ENCODE results near the gene BCL2A1.
"Not testable (repeated sequence)": the region's sequence is repeated elsewhere in the genome, so short reads cannot be mapped to it uniquely, and the experiment has no call there.

The BCL2A1 gene

DNA sequence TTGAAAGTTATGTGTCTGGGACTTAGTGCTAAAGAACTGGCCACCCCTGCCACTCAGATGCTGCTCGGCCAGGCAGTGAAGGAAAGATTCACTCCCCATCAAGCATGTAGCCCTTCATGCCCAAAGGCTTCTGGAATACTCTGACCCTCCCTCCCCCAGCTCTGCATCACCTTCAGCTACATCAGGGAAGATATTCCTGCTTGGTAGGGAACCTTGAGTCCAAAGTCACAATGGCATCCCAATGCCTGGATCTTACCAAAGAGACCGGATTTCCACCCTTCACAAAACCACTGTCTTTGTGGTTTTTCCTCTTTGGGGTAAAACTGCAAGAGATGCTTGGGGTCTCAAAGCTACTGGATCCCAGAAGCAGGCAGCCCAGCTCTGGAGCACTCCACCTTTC lies 18.2 kb upstream of the BCL2A1 start:
- DNase-seq (ENCODE audit: low read depth, low spot score), result no peak

DNA sequence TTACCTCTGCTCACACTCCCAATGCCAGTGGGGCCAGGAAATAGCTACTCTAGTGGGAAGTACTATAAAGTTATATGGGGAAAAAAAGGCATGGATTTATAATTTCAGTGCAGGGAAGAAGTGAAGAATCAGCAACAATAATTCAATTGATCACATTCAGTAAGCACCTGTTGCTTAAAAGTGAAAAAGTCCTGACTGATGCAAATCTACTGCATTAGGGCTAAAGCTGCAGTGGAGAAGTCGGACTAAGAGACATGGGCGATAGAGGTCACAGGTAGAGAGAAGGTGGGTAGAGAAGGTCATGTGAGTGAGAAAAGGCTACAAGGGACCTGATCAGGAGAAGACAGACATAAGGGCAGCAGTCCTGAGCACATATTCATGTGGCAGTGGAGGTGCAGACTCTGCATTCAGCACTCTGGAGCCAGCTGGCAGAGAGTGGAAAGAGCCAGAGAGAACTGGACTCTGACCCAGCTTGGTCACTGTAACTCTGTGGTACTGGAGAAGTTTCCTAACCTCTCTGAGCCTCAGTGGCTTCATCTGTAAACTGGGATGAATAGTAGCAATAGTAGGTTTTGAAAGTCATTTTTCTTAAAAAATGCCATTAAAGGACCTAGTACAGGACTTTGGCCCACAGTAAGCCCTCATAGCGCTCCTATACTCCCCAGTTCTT lies 17.6 kb upstream of the BCL2A1 start:
- no peak for DNase-seq (ENCODE audit: low read depth, low spot score)

DNA sequence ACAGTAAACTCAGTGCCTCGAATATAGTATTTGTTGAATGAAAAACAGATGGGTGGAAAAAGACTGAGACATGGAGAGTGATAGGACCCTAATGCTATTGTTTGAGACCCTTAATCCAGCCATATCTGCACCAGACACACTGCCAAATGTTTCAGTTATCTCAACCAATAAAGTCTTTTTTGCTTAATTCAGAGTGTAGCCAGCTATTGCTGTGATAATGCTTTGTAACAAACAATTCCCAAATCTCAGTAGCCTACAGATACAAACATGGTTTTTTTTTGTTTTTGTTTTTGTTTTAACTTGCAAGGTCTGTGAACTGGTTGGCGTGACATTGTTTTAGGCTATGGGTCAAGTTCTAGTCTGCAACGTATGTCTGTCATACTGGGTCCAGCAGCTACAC lies 17.0 kb upstream of the BCL2A1 start:
- DNase-seq (ENCODE audit: low read depth, low spot score), result no peak

DNA sequence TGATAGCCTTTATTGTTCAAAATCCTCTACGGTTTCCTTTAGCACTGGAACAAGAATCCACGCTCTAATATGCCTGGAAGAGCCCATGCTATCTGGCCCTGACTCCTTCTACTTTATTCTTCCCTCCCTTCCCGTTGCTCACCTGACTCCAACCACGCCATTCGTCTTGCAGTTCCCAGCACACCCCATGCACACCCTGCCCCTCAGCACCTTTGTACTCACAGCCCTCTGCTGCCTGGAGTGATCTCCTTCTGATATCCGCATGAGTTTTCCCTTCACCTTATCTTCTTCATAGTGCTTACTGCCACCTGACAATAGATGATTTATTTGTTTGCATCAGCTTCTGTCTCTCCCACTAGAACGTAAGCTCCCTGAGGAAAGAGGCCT lies 16.6 kb upstream of the BCL2A1 start:
- DNase-seq (ENCODE audit: low read depth, low spot score), result no peak

DNA sequence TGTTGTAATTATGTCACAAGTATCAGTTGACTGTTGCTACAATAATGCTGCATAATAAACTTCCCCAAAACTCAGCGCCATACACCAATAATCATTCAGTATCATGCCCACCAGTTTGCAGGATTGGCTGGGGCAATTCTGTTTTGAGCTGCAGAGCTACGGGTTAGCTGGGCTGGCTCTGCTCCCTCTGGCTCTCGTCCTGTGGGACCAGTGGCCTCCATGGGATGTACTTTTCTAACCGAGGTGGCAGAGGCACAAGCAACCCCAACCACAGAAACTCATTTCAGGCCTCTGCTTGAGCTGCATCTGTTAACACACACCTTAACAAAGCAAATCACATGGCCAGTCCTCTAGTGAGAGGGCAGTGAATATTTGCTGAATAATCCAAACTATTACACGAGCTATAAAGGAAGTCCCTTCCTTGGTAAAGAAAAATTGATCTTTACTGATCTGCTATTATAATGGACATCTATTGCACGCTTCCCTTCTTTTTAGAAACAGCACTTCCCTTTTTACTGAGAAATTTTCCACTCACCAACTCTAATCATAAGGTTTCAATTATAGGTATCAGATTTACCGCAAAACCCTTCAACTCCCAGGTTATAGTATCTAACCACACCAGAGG lies 10.9 kb upstream of the BCL2A1 start:
- DNase-seq (ENCODE audit: low read depth, low spot score), result no peak

DNA sequence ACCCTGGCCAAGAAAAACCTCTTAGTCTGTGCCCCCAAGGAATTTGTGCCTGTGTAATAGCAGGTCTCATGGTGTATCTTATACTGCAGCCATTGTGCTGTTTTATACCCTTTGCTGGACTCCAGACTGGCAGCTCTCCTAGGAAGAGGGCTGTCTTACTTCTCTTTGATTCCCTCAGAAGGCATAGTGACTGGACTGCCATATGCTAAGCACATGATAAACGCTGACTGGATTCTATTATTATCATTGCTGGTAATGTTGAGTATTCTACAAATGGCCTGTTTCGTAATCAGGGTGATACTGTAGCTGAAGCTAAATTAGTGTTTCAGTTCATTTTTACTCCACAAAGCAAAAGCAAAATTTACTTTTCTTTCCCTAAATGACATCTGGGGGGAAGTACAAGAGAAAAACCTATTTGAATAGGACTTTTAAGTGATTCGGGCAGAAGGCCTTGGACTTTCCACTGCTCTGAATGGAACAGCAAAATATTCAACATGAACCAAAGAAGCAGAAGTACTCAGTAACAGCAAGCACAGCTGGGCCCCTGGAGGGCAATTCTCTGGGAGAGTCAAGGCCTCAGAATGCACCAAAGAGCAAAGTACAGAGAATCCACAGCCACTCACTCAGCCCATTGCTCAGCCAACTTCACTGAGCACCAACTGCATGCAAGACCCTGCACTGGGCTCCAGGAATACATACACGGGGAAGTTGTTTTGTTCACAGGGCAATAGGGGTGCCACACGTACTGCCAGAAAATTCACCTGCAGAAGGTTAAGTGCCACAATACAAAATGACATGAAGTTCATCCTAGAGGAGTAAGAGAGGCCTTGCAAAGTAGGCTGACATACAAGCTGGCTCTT lies 7.9 kb upstream of the BCL2A1 start:
- DNase-seq (ENCODE audit: low read depth, low spot score), result no peak

DNA sequence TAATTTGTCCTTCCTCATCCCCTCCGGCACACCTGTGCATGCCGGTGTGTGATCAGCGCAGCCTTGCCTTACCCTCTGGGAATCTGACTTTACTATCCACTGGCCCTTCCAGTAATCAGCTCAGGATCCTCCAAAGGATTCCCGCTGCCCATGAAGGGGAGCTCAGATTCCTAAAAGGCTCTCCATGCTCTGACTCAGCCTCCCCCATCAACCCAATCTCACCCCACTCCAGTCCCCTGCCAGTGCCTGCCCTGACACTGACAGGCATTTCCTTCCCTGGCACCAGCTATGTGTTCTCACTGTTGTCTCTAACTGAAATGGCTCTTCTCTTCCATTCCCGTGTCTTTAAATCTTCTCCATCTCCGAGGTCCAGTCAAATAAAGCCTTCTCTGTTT lies 7.3 kb upstream of the BCL2A1 start:
- no peak for DNase-seq (ENCODE audit: low read depth, low spot score)

DNA sequence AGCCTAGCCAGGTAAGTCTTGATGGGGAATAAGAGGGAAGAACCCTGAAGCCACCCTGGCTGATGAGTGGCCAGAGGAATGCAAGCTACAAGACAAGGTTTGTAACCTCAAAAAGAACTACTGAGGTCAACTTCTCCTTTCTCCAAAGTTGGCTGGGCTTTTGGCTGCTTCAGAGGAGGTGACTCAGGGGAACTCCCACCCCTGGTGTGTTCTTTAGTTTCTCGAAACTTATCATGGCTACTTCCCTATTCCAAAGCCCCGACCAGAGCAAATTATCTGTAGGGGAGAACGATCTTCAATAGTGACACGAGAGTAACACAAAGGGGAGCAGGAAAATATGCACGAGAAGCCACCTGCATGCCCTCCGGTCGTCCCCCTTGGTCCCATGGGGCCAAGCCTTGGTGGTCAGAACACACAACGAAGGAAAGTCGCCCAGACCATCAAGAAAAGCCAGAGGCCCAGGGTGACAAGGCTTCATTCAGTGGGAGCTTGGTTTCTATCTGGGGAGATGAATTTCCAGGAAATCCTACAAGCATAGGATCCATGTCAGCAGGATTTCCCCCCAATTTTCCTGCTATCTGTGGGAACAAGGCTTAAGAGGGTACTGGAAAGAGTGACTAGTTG lies 6.5 kb upstream of the BCL2A1 start:
- no peak for DNase-seq (ENCODE audit: low read depth, low spot score)

DNA sequence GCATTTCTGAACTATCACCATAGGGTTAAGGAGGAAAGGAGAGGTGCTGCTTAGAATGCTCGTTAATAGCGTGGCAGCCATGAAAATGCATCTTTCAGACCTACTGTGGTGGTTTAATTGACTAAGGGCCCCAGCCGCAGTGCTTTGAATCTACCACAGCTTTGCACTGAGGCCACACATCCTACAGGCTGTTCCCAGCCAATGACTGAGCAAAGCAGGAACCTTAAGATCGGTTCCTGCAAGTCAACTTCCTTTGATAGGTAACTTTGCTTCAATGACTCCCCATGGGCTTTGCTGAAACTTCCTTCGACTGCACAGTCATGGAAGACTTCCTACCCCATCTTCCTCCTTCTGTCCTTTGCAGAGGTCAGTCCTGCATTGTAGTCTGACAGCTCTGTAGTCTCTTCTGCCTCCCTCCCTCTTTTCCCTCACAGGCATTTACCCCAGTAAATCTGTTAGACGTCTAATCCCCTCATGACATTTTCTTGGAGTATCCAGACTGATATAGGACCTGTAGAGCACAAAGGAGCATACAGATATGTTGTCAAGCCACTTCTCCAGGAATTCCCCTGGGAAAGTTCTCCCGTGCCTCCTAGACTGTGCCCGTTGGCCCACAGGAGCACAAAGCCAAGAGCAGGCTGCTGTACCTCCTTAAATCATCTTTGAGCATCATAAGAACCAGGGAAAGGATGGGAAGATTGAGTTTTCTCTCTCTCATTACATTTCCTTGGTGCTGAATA lies 2.6 kb upstream of the BCL2A1 start:
- DNase-seq (ENCODE audit: low read depth, low spot score), result no peak

DNA sequence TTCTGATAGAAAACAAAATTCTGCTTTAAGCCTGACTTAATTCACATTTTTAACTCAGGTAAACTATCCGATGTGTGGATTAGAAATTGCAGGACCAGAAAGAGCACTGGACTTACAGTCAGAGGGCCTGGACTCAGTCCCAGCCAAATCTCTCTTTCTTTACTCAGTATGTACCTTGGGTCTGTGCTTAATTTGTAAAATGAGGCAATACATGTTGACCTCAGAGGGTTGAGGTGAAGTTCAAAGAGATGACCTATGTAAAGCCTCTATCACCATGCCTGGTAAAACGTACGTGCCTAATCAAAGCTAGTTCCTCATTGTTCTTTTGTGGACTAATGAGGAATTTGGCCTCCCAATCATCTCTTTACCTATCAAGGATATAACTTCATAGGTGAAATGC lies 1.9 kb upstream of the BCL2A1 start:
- no peak for DNase-seq (ENCODE audit: low read depth, low spot score)

DNA sequence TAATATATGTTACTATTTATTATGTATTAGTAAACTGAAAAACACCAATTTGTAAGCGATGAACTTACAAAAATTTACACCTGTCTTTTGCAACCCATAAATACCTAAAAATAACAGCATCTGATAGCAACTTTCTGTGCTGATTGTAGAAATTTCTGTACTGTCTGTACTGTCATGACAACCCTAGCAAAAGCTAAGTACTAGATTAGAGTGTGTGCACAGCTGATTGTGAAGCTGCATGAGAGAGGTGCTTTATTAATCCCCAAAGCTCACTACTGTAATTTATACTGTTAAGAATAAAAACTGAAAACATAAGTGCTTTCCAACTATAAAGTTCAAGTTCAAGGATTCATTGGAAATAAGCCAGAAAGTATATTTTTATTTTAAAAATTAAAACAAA lies 815 bp downstream of the BCL2A1 start:
- no peak for DNase-seq (ENCODE audit: low read depth, low spot score)

DNA sequence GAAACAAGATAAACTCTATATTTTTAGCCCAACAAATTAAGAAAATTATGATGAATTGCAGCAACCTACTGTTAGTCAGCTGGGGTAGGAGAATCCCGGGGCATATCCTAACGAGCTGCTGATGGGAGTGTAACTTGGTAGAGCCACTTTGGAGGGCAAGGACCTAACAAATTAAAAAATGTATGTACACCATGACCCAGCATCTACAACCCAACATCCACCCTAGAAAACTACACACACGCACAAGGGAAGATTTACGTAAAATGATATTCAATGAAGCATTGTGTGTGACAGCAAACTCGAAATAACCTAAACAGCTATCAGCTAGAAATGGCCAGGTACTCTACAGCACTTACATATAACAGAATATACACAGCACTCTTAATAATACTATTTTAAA lies 1.9 kb downstream of the BCL2A1 start:
- no peak for DNase-seq (ENCODE audit: low read depth, low spot score)

DNA sequence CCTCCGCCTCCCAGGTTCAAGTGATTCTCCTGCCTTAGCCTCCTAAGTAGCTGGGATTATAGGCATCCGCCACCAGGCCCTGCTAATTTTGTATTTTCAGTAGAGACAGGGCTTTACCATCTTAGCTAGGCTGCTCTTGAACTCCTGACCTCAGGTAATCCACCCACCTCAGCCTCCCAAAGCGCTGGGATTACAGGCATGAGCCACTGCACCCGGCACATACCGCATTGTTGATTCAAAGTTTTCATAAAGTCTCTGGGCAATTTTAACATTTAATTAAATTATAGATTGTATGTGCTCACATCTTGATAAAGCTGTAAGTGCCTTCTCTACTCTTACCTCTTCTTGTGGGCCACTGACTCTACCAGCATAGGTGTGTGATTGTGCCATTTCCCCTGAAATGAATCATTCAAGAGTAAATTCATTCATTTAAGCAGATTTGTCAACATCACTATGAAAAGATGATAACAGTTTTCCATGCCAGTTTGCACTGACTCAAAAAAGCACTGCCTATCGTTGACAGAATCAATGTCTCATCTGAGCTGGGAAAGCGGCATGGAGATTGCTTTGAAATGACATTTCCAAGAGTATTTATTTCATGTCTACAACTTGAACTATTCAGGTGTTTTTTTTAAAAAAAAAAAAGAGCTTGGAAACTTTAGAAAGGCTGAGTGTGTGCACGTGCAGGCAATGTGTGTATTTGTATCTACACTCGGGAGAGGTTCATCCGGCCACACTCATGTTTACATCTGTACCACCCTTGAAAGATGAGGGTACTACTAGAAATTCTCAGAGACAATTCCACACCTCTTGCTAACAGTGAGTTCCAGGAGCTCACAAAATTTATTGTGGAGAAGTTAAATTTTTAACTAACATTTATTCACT lies 3.5 kb downstream of the BCL2A1 start:
- no peak for DNase-seq (ENCODE audit: low read depth, low spot score)

DNA sequence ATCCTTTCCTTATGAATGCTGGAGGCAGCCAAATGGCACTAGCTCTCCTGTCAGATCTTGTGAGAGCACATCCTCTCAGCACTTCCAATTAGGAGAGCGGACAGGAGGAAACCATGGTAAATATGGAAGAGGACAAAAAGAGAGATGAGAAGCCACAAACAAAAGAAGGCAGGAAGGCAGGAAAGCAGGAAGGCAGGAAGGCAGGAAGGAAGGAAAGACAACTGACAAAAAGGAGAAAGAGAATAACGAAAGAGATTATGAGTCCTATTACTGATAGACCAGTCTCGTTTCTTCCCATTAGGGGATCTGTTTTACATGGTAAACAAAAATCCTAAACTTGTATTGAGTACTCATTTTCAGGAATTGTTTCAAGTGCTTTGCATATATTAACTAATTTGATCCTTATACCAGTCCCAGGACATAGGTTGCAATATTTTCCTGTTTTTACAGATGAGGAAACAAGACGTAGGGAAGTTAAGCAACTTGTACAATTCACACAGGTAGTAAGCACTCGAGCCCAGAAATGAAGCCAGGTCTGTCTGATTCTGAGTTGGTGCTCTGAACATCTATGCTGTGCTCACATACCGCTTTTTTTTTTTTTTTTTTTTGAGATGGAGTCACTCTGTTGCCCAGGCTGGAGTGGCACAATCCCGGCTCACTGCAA lies 4.2 kb downstream of the BCL2A1 start:
- DNase-seq (ENCODE audit: low read depth, low spot score), result no peak

DNA sequence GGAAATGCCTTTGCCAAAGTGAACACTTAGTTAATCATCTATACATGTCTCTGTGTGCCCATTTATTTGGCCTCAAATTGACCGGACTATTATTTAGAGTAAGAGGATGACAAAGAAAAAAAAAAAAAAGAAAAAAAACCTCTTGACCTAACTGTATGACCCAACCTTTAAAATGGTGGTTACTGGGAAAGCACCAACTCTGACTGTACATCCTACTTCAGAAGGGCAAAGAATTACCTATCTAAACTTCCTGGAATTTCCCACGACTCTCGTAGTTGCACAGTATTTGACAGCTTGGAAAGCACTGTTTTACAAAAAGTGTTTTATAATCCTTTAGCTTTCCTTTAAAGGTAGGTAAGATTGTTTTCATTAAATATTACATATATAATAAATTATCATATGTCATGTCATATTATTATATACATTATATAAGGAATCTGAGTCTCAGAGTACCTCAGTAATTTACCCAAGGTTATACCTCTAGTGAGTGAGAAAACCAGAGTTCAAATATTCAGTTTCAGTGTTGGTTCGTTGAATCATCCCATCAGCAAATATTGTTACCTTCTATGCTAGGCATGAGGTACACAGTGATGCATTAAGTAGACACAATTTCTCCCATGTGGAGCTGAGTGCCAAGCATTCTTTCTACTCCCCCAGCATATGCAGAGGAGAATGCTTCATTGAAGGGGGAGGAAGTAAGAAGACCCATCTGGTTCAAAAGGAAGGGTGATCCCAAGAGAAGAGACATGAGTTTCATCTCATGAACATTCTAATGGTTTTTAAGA lies 5.0 kb downstream of the BCL2A1 start:
- no peak for DNase-seq (ENCODE audit: low read depth, low spot score)

DNA sequence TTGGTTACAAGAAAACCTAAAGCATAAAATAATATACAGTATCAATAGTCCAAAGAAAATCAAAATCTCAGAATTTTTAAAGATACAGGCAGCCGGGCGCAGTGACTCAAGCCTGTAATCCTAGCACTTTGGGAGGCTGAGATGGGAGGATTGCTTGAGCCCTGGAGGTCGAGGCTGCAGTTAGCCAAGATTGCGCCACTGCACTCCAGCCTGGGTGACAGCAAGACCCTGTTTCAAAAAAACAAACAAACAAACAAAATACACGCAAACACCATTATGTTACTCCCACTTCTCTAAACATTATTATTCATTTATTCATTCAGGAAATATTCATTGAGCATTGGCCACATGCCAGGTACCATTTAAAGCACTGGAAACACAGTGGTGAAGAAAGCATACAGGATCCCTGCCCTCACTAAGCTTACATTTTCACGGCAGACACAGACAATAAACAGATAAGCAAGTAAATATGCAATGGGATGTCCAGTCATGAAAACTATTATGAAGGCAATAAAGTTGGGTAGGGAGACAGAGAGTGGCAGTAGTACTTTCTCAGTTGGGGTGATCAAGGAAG lies 6.7 kb downstream of the BCL2A1 start:
- no peak for DNase-seq (ENCODE audit: low read depth, low spot score)

DNA sequence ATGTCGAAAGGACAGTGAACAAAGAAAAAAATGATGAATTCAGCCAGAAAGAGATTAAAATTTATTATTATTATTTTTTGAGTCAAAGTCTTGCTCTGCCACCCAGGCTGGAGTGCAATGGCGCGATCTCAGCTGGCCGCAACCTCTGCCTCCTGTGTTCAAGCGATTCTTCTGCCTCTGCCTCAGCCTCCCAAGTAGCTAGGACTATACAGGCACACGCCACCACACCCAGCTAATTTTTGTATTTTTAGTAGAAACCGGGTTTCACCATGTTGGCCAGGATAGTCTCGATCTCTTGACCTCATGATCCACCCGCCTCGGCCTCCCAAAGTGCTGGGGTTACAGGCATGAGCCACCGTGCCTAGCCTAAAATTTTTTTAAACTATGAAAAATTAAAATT lies 8.1 kb downstream of the BCL2A1 start:
- DNase-seq (ENCODE audit: low read depth, low spot score), result not testable (repeated sequence)

DNA sequence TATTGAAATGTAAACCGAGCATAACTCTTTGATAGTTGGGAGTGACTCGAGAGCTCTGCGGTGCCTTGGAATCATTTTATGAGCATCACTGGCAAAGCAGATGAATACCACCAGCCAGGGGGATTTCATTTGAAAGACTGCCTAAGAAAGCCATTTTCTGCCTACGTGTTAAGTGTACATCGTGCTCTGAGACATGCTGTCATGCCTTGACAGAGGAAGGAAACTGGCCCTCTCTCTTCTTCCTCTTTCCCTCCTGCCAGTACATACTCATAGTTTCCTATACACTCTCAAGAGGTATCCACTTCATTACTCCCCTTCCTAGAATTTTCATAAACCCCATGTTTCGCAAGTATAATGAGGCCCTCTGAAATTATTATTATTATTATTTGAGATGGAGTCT lies 8.8 kb downstream of the BCL2A1 start:
- no peak for DNase-seq (ENCODE audit: low read depth, low spot score)
